HUDEP-2 (cell line): Measurements from ENCODE around the gene DLG5.

Experiments used
- DNase-seq, 76 experiments: peaks; one replicate each; lab custom pipeline; 2025; ENCODE audit not compliant: unreplicated experiment in 76 of 76; lab: John Stamatoyannopoulos, UW

DLG5 gene

GRCh38 chr10:77955136-77955535 is 28.6 kb upstream of the DLG5 start:
- DNase-seq: no peak

GRCh38 chr10:77949167-77949566 is 22.6 kb upstream of the DLG5 start:
- DNase-seq: no peak

- no peak for DNase-seq
Observed at GRCh38 chr10:77946084-77946483, 19.5 kb upstream of the DLG5 start.

GRCh38 chr10:77944519-77944918 is 18.0 kb upstream of the DLG5 start:
- no peak for DNase-seq

GRCh38 chr10:77943121-77943901 is 16.8 kb upstream of the DLG5 start:
- no peak for DNase-seq

GRCh38 chr10:77941790-77942189 is 15.2 kb upstream of the DLG5 start:
- DNase-seq: no peak

GRCh38 chr10:77940627-77941026 is 14.1 kb upstream of the DLG5 start:
- DNase-seq: no peak

- no peak for DNase-seq
Observed at GRCh38 chr10:77940225-77940624, 13.7 kb upstream of the DLG5 start.

GRCh38 chr10:77939561-77940001 is 13.0 kb upstream of the DLG5 start:
- no peak for DNase-seq

- DNase-seq: no peak
Observed at GRCh38 chr10:77936697-77937567, 10.4 kb upstream of the DLG5 start.

GRCh38 chr10:77932016-77932715 is 5.6 kb upstream of the DLG5 start:
- no peak for DNase-seq

GRCh38 chr10:77927402-77928246 is 1.1 kb upstream of the DLG5 start:
- DNase-seq: no peak

- peak in 16 of 76 experiments; percentile 10 to 45 (median 22) for DNase-seq
Observed at GRCh38 chr10:77925795-77926565, 575 bp downstream of the DLG5 start.

GRCh38 chr10:77925410-77925794 is 1.2 kb downstream of the DLG5 start:
- no peak for DNase-seq

GRCh38 chr10:77922566-77923179 is 3.9 kb downstream of the DLG5 start:
- peak in 38 of 76 experiments; percentile 13 to 65 (median 30) for DNase-seq

- DNase-seq: no peak
Observed at GRCh38 chr10:77922055-77922454, 4.5 kb downstream of the DLG5 start.

GRCh38 chr10:77921395-77921794 is 5.2 kb downstream of the DLG5 start:
- DNase-seq: no peak

GRCh38 chr10:77920495-77920894 is 6.1 kb downstream of the DLG5 start:
- DNase-seq: no peak

GRCh38 chr10:77919713-77920108 is 6.8 kb downstream of the DLG5 start:
- DNase-seq: no peak
